ENCODE results near the gene TEX26. TPM values are rescaled to one million over a fixed set of nuclear protein-coding genes. Genes with fewer than 3 reads are reported as not detected.

TEX26 gene
- polyA plus RNA-seq, 1 of the 3 experiments (the other 2 are of a cell fraction) = not detected

GRCh38 chr13:31015199-31015598, 82.7 kb downstream of the TEX26 start:
- no peak overlapping the region for H2AFZ ChIP-seq (ENCODE audit: low read depth)
- no peak for DNase-seq
- no peak overlapping the region for H3K4me3 ChIP-seq (ENCODE audit: low read depth in 2 of 2, low read length in 1 of 2)
- peaks cover 4% of the 10 kb centered on the region for H3F3A ChIP-seq (replicated peaks; ENCODE audit: insufficient read depth)
- peaks cover 0 to 17% of the 10 kb centered on the region in 2 experiments; a peak in 2 of 4 replicates for H3K4me1 ChIP-seq (ENCODE audit: control insufficient read depth in 1 of 2, insufficient read depth in 2 of 2, low read depth in 1 of 2, low read length in 1 of 2)
- H3K79me2 ChIP-seq (ENCODE audit: insufficient read depth) = no peaks in the 10 kb centered on the region
- ChIA-PET CTCF (interaction anchor here (0.6 to 3.8 kb wide), 8 partner anchors 29 to 222 kb away, joined by 3 to 14 read pairs (median 4); no protein-coding TSS in a partner anchor), POLR2A (no interaction called here)
- no peak overlapping the region for H3K9ac ChIP-seq
- no peaks in the 10 kb centered on the region for H3K9me2 ChIP-seq
- H3K27ac ChIP-seq (ENCODE audit: low read depth in 2 of 2, low read length in 1 of 2) = no peak overlapping the region; a peak in 1 of 4 replicates
- H3K4me2 ChIP-seq = no peak overlapping the region
- H3K9me3 ChIP-seq = no peaks in the 10 kb centered on the region
- H3K27me3 ChIP-seq (ENCODE audit: insufficient read depth) = no peaks in the 10 kb centered on the region
- H4K20me1 ChIP-seq (ENCODE audit: insufficient read depth) = no peaks in the 10 kb centered on the region
- no peak for TF ChIP-seq IRF3 (IDR thresholded peaks at IDR 0.05; ENCODE audit: low read depth, low read length)
- TF ChIP-seq PBX3 (IDR thresholded peaks at IDR 0.05) = 0 out of 2 replicates have a peak, but pooled peaks have one; percentile 18
- 0 out of 4 replicates have a peak, but pooled peaks of 1 of the 2 experiments have one; percentile 17 for TF ChIP-seq EP300 (IDR thresholded peaks at IDR 0.05; ENCODE audit: borderline replicate concordance in 1 of 2, low read depth in 1 of 2, low read length in 1 of 2)
- TF ChIP-seq YY1 (IDR thresholded peaks at IDR 0.05; ENCODE audit: low read depth) = no peak
- peak; percentile 11; the same call in 1 of the 2 replicates for TF ChIP-seq TCF12 (IDR thresholded peaks at IDR 0.05)
- no peak for TF ChIP-seq TAF1 (IDR thresholded peaks at IDR 0.05; ENCODE audit: borderline replicate concordance, low read depth, low read length)
- TF ChIP-seq FOXM1 (IDR thresholded peaks at IDR 0.05; ENCODE audit: low read depth) = no peak
- no peak for TF ChIP-seq MEF2A (IDR thresholded peaks at IDR 0.05; ENCODE audit: borderline replicate concordance, low read depth)
- H3K36me3 ChIP-seq (replicated peaks in 1 of 2; ENCODE audit: control insufficient read depth in 1 of 2, insufficient read depth in 2 of 2, low read length in 1 of 2) = no peaks in the 10 kb centered on the region

GRCh38 chr13:31016342-31017325, 84.2 kb downstream of the TEX26 start:
- Histone ChIP-seq H2AFZ (ENCODE audit: low read depth) (no peak overlapping the region), H3K4me1 (ENCODE audit: control insufficient read depth in 1 of 2, insufficient read depth in 2 of 2, low read depth in 1 of 2, low read length in 1 of 2) (peaks cover 0 to 16% of the 10 kb centered on the region in 2 experiments; a peak in 2 of 4 replicates), H3K36me3 (replicated peaks in 1 of 2; ENCODE audit: control insufficient read depth in 1 of 2, insufficient read depth in 2 of 2, low read length in 1 of 2) (no peaks in the 10 kb centered on the region), H4K20me1 (ENCODE audit: insufficient read depth) (no peaks in the 10 kb centered on the region), H3K27ac (ENCODE audit: low read depth in 2 of 2, low read length in 1 of 2) (no peak overlapping the region), H3F3A (replicated peaks; ENCODE audit: insufficient read depth) (peaks cover 4% of the 10 kb centered on the region), H3K9ac (no peak overlapping the region), H3K4me3 (ENCODE audit: low read depth in 2 of 2, low read length in 1 of 2) (no peak overlapping the region), H3K27me3 (ENCODE audit: insufficient read depth) (no peaks in the 10 kb centered on the region), H3K9me3 (no peaks in the 10 kb centered on the region), H3K9me2 (no peaks in the 10 kb centered on the region), H3K4me2 (no peak overlapping the region), H3K79me2 (ENCODE audit: insufficient read depth) (no peaks in the 10 kb centered on the region)
- POLR2A ChIA-PET = no interaction called here
- 73% methylated on average over 8 of the region's 8 CpGs for WGBS (ENCODE audit: low lambda C conversion rate)
- CTCF ChIA-PET = interaction anchor here (0.8 to 1.5 kb wide), 3 partner anchors 9 to 150 kb away, joined by 3 to 4 read pairs (median 4); no protein-coding TSS in a partner anchor
- no peak for DNase-seq
- TF ChIP-seq MEF2A (IDR thresholded peaks at IDR 0.05; ENCODE audit: borderline replicate concordance, low read depth) (no peak), ELF1 (IDR thresholded peaks at IDR 0.05) (no peak), FOXM1 (IDR thresholded peaks at IDR 0.05; ENCODE audit: low read depth) (no peak), SIN3A (IDR thresholded peaks at IDR 0.05; ENCODE audit: borderline replicate concordance, low read depth, low read length) (no peak), MAX (IDR thresholded peaks at IDR 0.05; ENCODE audit: low read depth) (no peak), RFX5 (IDR thresholded peaks at IDR 0.05; ENCODE audit: low read length) (no peak), ZBTB33 (IDR thresholded peaks at IDR 0.05; ENCODE audit: borderline replicate concordance, low read depth) (no peak), RCOR1 (IDR thresholded peaks at IDR 0.05; ENCODE audit: low read length) (no peak), TAF1 (IDR thresholded peaks at IDR 0.05; ENCODE audit: borderline replicate concordance, low read depth, low read length) (no peak)

Data from SK-N-SH (cell line).